Calu3 (cell line): ENCODE measurements around the gene PTPN9. TPM values are rescaled to one million over a fixed set of nuclear protein-coding genes. Genes with fewer than 3 reads are reported as not detected.
"Not testable (repeated sequence)": the region's sequence is repeated elsewhere in the genome, so short reads cannot be mapped to it uniquely, and the experiment has no call there.

Experiments used
- BruUV-seq: library from RNA; stranded (reverse); fragments of 400-500 nt; replicated peaks from 2 replicates; lab custom pipeline; 2021; lab: Mats Ljungman, UMichigan
- CTCF ChIA-PET: fragments of 300-600 bp; sonication (Branson Sonifier 250); formaldehyde crosslinking; loops from one replicate; lab custom pipeline; 2022; ENCODE audit warnings: antibody characterized with exemption; lab: Charles Lee
- DNase-seq: peaks from one replicate; pipeline ENCODE4 v3.0.0; 2022
- H3K27ac Mint-ChIP-seq: one replicate; pipeline ENCODE4 v1.8.0; 2022; ENCODE audit warnings: mixed read lengths; ENCODE audit not compliant: unreplicated experiment
- H3K27me3 Mint-ChIP-seq: one replicate; pipeline ENCODE4 v1.8.0; 2022; ENCODE audit warnings: mixed read lengths; ENCODE audit not compliant: unreplicated experiment
- H3K36me3 Mint-ChIP-seq: one replicate; pipeline ENCODE4 v1.8.0; 2022; ENCODE audit warnings: mild to moderate bottlenecking, moderate library complexity, mixed read lengths; ENCODE audit not compliant: insufficient read depth, unreplicated experiment
- H3K4me1 Mint-ChIP-seq: one replicate; pipeline ENCODE4 v1.8.0; 2022; ENCODE audit warnings: mild to moderate bottlenecking, low read depth, mixed read lengths; ENCODE audit not compliant: unreplicated experiment
- H3K4me3 Mint-ChIP-seq: one replicate; pipeline ENCODE4 v1.8.0; 2022; ENCODE audit warnings: mild to moderate bottlenecking, low read depth, moderate library complexity, mixed read lengths; ENCODE audit not compliant: unreplicated experiment
- H3K9me3 Mint-ChIP-seq: one replicate; pipeline ENCODE4 v1.8.0; 2022; ENCODE audit warnings: low read depth, mixed read lengths; ENCODE audit not compliant: unreplicated experiment
- CTCF ChIP-seq: fragments of 200-600 bp; IDR thresholded peaks from one replicate; pipeline ENCODE4 v1.8.0; 2022; ENCODE audit warnings: antibody characterized with exemption; ENCODE audit not compliant: unreplicated experiment
- intact Hi-C: fragments of 100-400 bp; cut with micrococcal nuclease; formaldehyde crosslinking; loops from one replicate; pipeline ENCODE4 v1.10.0; 2022; ENCODE audit not compliant: unreplicated experiment
- total RNA-seq: library from RNA; stranded (reverse); gene quantifications from 2 replicates; pipeline ENCODE4 v1.2.3, GENCODE V29; 2022

The PTPN9 gene
- total RNA-seq, 1 experiment from 2014 or later = 30.8 TPM

- CTCF ChIA-PET = interaction anchor here (1.3 kb wide), 1 partner anchor 8 kb away, joined by 4 read pairs; no protein-coding TSS in a partner anchor
- no peak overlapping the region for H3K4me3 Mint-ChIP-seq
- intact Hi-C loops = no loop called here
- TF ChIP-seq CTCF = no peak
- peaks cover 1% of the 10 kb centered on the region for H3K36me3 Mint-ChIP-seq
- BruUV-seq = no TSS peak
- no peaks in the 10 kb centered on the region for H3K9me3 Mint-ChIP-seq
- no peak for DNase-seq
- no peak overlapping the region for H3K27ac Mint-ChIP-seq
- H3K27me3 Mint-ChIP-seq = no peaks in the 10 kb centered on the region
- H3K4me1 Mint-ChIP-seq = no peaks in the 10 kb centered on the region
These were observed 85.4 kb downstream of the PTPN9 start for GRCh38 chr15:75493732-75494131.

- Mint-ChIP-seq H3K4me3 (no peak overlapping the region), H3K27me3 (no peaks in the 10 kb centered on the region), H3K27ac (no peak overlapping the region), H3K9me3 (no peaks in the 10 kb centered on the region), H3K36me3 (peaks cover 11% of the 10 kb centered on the region), H3K4me1 (no peaks in the 10 kb centered on the region)
- intact Hi-C loops = no loop called here
- CTCF ChIA-PET = no interaction called here
- no peak for TF ChIP-seq CTCF
- DNase-seq = no peak
- BruUV-seq = no TSS peak
These were observed 95.2 kb downstream of the PTPN9 start for GRCh38 chr15:75483961-75484360.

- H3K27ac Mint-ChIP-seq, H3K27me3 Mint-ChIP-seq, BruUV-seq, CTCF ChIA-PET, DNase-seq, H3K9me3 Mint-ChIP-seq, H3K4me3 Mint-ChIP-seq, intact Hi-C loops, H3K4me1 Mint-ChIP-seq, H3K36me3 Mint-ChIP-seq: not testable (repeated sequence)
These were observed 95.6 kb downstream of the PTPN9 start for GRCh38 chr15:75483556-75483955.

DNA sequence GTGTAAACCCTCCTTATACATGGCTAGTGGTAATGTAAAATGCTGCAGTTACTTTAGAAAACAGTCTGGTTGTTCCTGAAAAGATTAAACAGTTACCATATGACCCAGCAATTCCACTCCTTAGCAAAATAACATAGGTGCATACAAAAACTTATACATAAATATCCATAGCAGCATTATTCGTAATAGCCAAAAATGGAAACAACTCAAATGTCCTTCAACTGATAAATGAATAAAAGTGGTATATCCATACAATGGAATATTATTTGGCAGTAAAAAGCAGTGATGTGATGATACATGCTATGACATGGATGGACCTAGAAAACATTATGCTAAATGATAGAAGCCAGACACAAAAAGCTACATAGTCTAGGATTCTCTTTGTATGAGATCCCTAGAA, 96.0 kb downstream of the PTPN9 start:
- CTCF ChIA-PET = no interaction called here
- Mint-ChIP-seq H3K9me3 (no peaks in the 10 kb centered on the region), H3K27ac (no peak overlapping the region), H3K4me1 (no peaks in the 10 kb centered on the region), H3K4me3 (no peak overlapping the region), H3K36me3 (peaks cover 5% of the 10 kb centered on the region), H3K27me3 (no peaks in the 10 kb centered on the region)
- BruUV-seq = no TSS peak
- DNase-seq = no peak
- no peak for TF ChIP-seq CTCF
- intact Hi-C loops = no loop called here

DNA sequence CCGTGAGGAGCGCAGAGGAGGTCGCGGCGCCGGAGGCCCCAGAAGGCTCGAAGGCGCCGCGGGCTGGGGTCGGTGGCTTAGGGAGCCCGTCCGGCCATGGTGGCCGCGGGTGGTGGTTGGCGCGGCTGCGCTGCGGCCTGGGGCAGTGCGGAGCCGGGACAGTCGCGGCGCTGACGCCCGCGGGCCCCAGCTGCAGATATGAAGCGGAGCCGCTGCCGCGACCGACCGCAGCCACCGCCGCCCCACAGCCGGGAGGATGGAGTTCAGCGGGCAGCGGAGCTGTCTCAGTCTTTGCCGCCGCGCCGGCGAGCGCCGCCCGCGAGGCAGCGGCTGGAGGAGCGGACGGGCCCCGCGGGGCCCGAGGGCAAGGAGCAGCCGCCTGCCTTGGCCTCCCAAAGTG, 98.7 kb downstream of the PTPN9 start:
- H3K27ac Mint-ChIP-seq, H3K27me3 Mint-ChIP-seq, H3K4me3 Mint-ChIP-seq, CTCF ChIA-PET, H3K36me3 Mint-ChIP-seq, intact Hi-C loops, H3K4me1 Mint-ChIP-seq, BruUV-seq, H3K9me3 Mint-ChIP-seq, DNase-seq: not testable (repeated sequence)
